Endodermal cell (in vitro differentiated cells): ENCODE results near the gene PVALB. TPM values are rescaled to one million over a fixed set of nuclear protein-coding genes. Genes with fewer than 3 reads are reported as not detected.

ENCODE experiments used
- DNase-seq: peaks from one replicate; pipeline ENCODE4 v3.0.0-alpha.2; 2017
- H3K27ac ChIP-seq: 2 replicates; pipeline ENCODE4 v1.5.1; 2013; ENCODE audit warnings: mild to moderate bottlenecking, low read depth, low read length, moderate library complexity
- H3K27me3 ChIP-seq: 2 replicates; pipeline ENCODE4 v1.6.1; 2013; ENCODE audit warnings: mild to moderate bottlenecking, low read length, moderate library complexity; ENCODE audit not compliant: insufficient read depth, control insufficient read depth, poor library complexity, severe bottlenecking
- H3K36me3 ChIP-seq: 2 replicates; pipeline ENCODE4 v1.7.0; 2013; ENCODE audit warnings: mild to moderate bottlenecking, low read length, moderate library complexity; ENCODE audit not compliant: control insufficient read depth, insufficient read depth
- H3K4me1 ChIP-seq: one replicate; pipeline ENCODE4 v1.7.0; 2013; ENCODE audit warnings: low read length; ENCODE audit not compliant: control insufficient read depth, insufficient read depth
- H3K4me3 ChIP-seq: 2 replicates; pipeline ENCODE4 v1.5.1; 2013; ENCODE audit warnings: mild to moderate bottlenecking, low read length, moderate library complexity
- H3K9ac ChIP-seq: 2 replicates; pipeline ENCODE4 v1.6.1; 2013; ENCODE audit warnings: mild to moderate bottlenecking, low read length, moderate library complexity; ENCODE audit not compliant: poor library complexity, severe bottlenecking; ENCODE audit errors: extremely low read depth
- H3K9me3 ChIP-seq: 2 replicates; pipeline ENCODE4 v1.6.1; 2013; ENCODE audit warnings: mild to moderate bottlenecking, low read length, moderate library complexity; ENCODE audit not compliant: control insufficient read depth
- H3K27ac Mint-ChIP-seq: 2 replicates; pipeline ENCODE4 v1.8.0; 2020; ENCODE audit warnings: mixed read lengths
- H3K27me3 Mint-ChIP-seq: 2 replicates; pipeline ENCODE4 v1.8.0; 2021; ENCODE audit warnings: mild to moderate bottlenecking, mixed read lengths; ENCODE audit not compliant: insufficient read depth
- H3K36me3 Mint-ChIP-seq: 2 replicates; pipeline ENCODE4 v1.8.0; 2020; ENCODE audit warnings: low read depth, mixed read lengths
- H3K4me1 Mint-ChIP-seq: 2 replicates; pipeline ENCODE4 v1.8.0; 2020; ENCODE audit warnings: mixed read lengths
- H3K4me3 Mint-ChIP-seq: 2 replicates; pipeline ENCODE4 v1.8.0; 2020; ENCODE audit warnings: mild to moderate bottlenecking, moderate library complexity, mixed read lengths
- H3K9me3 Mint-ChIP-seq: 2 replicates; pipeline ENCODE4 v1.8.0; 2020; ENCODE audit warnings: mild to moderate bottlenecking, mixed read lengths
- WGBS, 2 experiments: methylation state at CpG; one replicate each; pipeline versions ENCODE4 v1.1.5 to v1.1.7; 2013; ENCODE audit warnings: missing lambda C conversion rate in 2 of 2, mixed read lengths in 1 of 2; ENCODE audit not compliant: insufficient coverage in 1 of 2, insufficient read length in 1 of 2; 5-methylcytosine and 5-hydroxymethylcytosine counted together
- total RNA-seq, 2 donors: library from RNA; stranded (reverse); fragmentation: NEBNext Ultra II Directional in 1 of 2; extraction: Animal tissue kit (Norgen Biotek cat#: 25700) in 1 of 2; gene quantifications; 2 replicates in 1 of 2; 3 replicates in 1 of 2; pipeline ENCODE4 v1.2.1, GENCODE V29; 2021
- TF ChIP-seq, protein P1 (sequence below): fragments of 200-600 bp; sonication (generic); conservative IDR thresholded peaks from 2 replicates; pipeline ENCODE4 v1.5.0; 2021; ENCODE audit warnings: antibody characterized with exemption, mild to moderate bottlenecking

Gene PVALB
- total RNA-seq, 2 donors from 2014 or later: not detected

- Mint-ChIP-seq H3K27me3 (peaks cover 7% of the 10 kb centered on the region), H3K9me3 (no peaks in the 10 kb centered on the region), H3K4me1 (peaks cover 5% of the 10 kb centered on the region), H3K36me3 (no peaks in the 10 kb centered on the region), H3K27ac (peak overlapping the region; percentile 55), H3K4me3 (no peak overlapping the region)
- Histone ChIP-seq H3K36me3 (no peaks in the 10 kb centered on the region), H3K9me3 (no peaks in the 10 kb centered on the region), H3K27me3 (no peaks in the 10 kb centered on the region), H3K4me1 (no peaks in the 10 kb centered on the region), H3K27ac (no peak overlapping the region), H3K4me3 (no peak overlapping the region), H3K9ac (no peak overlapping the region)
- DNase-seq: no peak
- 65 to 74% methylated on average over 6 to 7 of the region's 7 CpGs for WGBS, 2 experiments
- TF ChIP-seq, protein P1, sequence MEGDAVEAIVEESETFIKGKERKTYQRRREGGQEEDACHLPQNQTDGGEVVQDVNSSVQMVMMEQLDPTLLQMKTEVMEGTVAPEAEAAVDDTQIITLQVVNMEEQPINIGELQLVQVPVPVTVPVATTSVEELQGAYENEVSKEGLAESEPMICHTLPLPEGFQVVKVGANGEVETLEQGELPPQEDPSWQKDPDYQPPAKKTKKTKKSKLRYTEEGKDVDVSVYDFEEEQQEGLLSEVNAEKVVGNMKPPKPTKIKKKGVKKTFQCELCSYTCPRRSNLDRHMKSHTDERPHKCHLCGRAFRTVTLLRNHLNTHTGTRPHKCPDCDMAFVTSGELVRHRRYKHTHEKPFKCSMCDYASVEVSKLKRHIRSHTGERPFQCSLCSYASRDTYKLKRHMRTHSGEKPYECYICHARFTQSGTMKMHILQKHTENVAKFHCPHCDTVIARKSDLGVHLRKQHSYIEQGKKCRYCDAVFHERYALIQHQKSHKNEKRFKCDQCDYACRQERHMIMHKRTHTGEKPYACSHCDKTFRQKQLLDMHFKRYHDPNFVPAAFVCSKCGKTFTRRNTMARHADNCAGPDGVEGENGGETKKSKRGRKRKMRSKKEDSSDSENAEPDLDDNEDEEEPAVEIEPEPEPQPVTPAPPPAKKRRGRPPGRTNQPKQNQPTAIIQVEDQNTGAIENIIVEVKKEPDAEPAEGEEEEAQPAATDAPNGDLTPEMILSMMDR: no peak
These were observed 26.2 kb downstream of the PVALB start for GRCh38 chr22:36790648-36791047.

- Histone ChIP-seq H3K27ac (no peak overlapping the region), H3K9me3 (no peaks in the 10 kb centered on the region), H3K27me3 (peaks cover 4% of the 10 kb centered on the region), H3K4me1 (no peaks in the 10 kb centered on the region), H3K4me3 (no peak overlapping the region), H3K36me3 (no peaks in the 10 kb centered on the region), H3K9ac (no peak overlapping the region)
- 91 to 95% methylated on average over 13 to 17 of the region's 17 CpGs for whole genome bisulfite sequencing, 2 experiments
- TF ChIP-seq, protein P1: no peak
- H3K27me3 Mint-ChIP-seq: peaks cover 25% of the 10 kb centered on the region
- H3K9me3 Mint-ChIP-seq: no peaks in the 10 kb centered on the region
- no peak overlapping the region for H3K4me3 Mint-ChIP-seq
- H3K27ac Mint-ChIP-seq: no peak overlapping the region
- no peaks in the 10 kb centered on the region for H3K36me3 Mint-ChIP-seq
- peaks cover 5% of the 10 kb centered on the region for H3K4me1 Mint-ChIP-seq
- no peak for DNase-seq
These were observed 29.4 kb downstream of the PVALB start for GRCh38 chr22:36787204-36787988.

DNA sequence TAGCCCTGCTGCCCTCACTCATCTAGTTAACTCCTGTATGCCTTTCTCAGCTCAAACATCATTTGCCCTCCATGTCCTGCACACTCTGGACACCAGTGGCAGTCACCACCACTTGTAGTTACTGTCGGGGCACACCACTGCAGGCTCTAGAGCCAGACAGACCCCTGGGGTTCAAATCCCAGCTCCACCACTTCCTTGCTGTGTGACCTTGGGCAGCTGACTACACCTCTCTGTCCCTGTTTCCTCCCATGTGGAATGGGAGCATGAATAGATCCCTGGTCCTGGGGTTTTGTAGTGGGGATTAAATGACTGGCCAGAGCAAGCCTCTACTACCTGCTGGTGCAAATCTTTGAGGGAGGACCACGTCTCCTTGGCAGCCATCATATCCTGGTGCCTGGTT is 33.1 kb downstream of the PVALB start:
- peaks cover 1% of the 10 kb centered on the region for H3K9me3 ChIP-seq
- H3K9ac ChIP-seq: no peak overlapping the region
- H3K27me3 ChIP-seq: peaks cover 7% of the 10 kb centered on the region
- H3K27ac ChIP-seq: no peak overlapping the region
- no peak overlapping the region for H3K4me3 ChIP-seq
- Mint-ChIP-seq H3K27ac (no peak overlapping the region), H3K9me3 (peaks cover 6% of the 10 kb centered on the region), H3K4me3 (no peak overlapping the region), H3K4me1 (peaks cover 3% of the 10 kb centered on the region), H3K27me3 (peaks cover 27% of the 10 kb centered on the region), H3K36me3 (no peaks in the 10 kb centered on the region)
- TF ChIP-seq, protein P1: no peak
- DNase-seq: no peak
- no peaks in the 10 kb centered on the region for H3K36me3 ChIP-seq
- WGBS, 2 experiments: 92 to 93% methylated on average over 2 of the region's 2 CpGs
- H3K4me1 ChIP-seq: no peaks in the 10 kb centered on the region
